ENCODE measurements around the gene NEK1.

Gene NEK1

DNA sequence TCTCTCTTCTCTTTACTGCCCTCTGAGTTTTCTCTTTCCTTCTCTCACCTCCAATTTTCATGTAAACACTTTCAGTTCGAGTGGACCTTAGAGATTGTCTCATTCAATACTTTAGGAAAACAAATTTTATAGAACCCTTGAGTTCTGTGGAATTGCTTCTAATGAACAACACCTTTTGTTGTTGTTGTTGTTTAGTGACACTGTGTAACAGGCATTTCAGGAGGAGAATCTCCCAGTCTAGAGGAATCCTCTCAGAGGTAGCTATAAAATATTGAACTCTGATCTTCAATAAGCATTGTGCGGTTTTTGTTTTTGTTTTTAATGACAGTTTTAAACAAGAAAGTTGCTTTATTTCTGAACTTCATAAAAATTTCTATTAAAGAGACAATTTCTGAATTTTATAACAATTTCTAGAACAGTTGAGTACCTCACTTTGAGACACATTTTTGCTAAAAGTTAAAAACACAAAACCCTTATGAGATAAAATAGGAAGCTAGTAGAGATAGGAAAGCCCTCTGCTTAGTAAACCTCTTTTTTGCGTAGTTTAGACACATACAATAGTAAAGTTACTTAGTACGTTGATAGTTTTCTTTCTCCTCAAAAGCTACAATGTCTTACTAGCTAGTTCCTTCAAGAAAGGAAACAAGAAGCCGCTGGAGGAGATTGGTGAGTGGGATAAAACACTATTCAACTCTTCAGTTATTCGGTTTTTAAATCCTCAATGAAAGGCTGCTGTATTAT is 46.8 kb upstream of the NEK1 start:
- TF ChIP-seq, protein P1, sequence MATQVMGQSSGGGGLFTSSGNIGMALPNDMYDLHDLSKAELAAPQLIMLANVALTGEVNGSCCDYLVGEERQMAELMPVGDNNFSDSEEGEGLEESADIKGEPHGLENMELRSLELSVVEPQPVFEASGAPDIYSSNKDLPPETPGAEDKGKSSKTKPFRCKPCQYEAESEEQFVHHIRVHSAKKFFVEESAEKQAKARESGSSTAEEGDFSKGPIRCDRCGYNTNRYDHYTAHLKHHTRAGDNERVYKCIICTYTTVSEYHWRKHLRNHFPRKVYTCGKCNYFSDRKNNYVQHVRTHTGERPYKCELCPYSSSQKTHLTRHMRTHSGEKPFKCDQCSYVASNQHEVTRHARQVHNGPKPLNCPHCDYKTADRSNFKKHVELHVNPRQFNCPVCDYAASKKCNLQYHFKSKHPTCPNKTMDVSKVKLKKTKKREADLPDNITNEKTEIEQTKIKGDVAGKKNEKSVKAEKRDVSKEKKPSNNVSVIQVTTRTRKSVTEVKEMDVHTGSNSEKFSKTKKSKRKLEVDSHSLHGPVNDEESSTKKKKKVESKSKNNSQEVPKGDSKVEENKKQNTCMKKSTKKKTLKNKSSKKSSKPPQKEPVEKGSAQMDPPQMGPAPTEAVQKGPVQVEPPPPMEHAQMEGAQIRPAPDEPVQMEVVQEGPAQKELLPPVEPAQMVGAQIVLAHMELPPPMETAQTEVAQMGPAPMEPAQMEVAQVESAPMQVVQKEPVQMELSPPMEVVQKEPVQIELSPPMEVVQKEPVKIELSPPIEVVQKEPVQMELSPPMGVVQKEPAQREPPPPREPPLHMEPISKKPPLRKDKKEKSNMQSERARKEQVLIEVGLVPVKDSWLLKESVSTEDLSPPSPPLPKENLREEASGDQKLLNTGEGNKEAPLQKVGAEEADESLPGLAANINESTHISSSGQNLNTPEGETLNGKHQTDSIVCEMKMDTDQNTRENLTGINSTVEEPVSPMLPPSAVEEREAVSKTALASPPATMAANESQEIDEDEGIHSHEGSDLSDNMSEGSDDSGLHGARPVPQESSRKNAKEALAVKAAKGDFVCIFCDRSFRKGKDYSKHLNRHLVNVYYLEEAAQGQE (IDR thresholded peaks at IDR 0.05; ENCODE audit: insufficient read depth in 1 of 2, low read depth in 2 of 2, low read length in 2 of 2): no peak
- no peak for TF ChIP-seq SIN3A (IDR thresholded peaks at IDR 0.05; ENCODE audit: borderline replicate concordance, insufficient read depth, low read length)
- no peak for TF ChIP-seq FOXP2 (optimal IDR thresholded peaks at IDR 0.05; ENCODE audit: borderline replicate concordance, extremely low read depth, extremely low read length, insufficient read depth)
- TF ChIP-seq TAF1 (IDR thresholded peaks at IDR 0.05; ENCODE audit: borderline replicate concordance, insufficient read depth, low read length): no peak
- TF ChIP-seq POLR2AphosphoS5 (IDR thresholded peaks at IDR 0.05; ENCODE audit: low read depth, low read length): no peak

DNA sequence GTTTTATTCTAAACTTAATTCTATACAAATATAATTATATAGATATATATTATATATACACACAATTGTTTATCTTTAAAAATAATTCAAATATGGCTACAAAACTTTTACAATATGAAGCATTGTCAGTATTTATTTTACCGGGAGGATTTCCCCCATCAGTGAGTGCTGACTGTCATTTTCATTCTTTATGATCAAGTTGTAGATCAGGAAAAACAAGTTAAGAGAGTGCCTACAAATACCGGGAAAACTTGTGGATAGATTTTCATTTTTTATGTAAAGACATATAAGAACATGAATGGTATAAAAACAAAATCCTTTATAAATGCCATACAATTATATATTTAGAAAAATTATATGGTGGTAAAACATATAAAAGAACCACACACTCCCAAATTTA is 45.8 kb upstream of the NEK1 start:
- TF ChIP-seq FOXP2 (optimal IDR thresholded peaks at IDR 0.05; ENCODE audit: borderline replicate concordance, extremely low read depth, extremely low read length, insufficient read depth) (no peak), SIN3A (IDR thresholded peaks at IDR 0.05; ENCODE audit: borderline replicate concordance, insufficient read depth, low read length) (no peak), POLR2AphosphoS5 (IDR thresholded peaks at IDR 0.05; ENCODE audit: low read depth, low read length) (no peak)
- TF ChIP-seq, protein P1 (IDR thresholded peaks at IDR 0.05; ENCODE audit: insufficient read depth in 1 of 2, low read depth in 2 of 2, low read length in 2 of 2): no peak

DNA sequence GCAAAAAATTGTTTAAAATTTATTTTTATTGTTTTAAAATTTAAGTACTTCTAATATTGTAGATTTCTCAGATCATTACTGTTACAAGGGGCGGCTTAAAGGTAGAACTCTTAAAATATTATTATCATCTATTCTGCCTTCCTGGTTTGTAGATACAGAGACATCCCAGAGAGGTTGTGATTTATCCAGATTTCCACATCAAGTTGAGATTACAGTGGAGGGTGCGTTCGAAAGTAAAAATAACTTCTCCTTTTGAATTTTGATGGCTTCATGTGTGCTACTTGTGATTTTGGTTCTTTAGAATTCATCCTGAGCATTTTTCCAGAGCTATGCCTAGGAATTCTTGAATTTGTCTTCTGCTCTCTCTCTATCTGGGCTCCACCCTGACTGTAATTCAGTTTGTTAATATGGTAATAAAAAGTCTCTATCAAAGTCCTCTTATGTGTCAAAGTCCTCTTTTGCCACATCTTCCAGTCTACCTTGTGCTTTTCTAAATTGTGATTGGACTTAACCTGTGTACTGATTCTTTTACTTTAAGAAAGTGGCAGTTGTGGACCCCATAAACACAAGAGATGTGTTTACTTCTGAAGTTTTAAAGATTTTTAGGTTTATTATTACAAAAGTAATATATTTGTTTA is 45.2 kb upstream of the NEK1 start:
- TF ChIP-seq, protein P1 (IDR thresholded peaks at IDR 0.05; ENCODE audit: insufficient read depth in 1 of 2, low read depth in 2 of 2, low read length in 2 of 2): no peak
- no peak for TF ChIP-seq FOXP2 (optimal IDR thresholded peaks at IDR 0.05; ENCODE audit: borderline replicate concordance, extremely low read depth, extremely low read length, insufficient read depth)
- no peak for TF ChIP-seq SIN3A (IDR thresholded peaks at IDR 0.05; ENCODE audit: borderline replicate concordance, insufficient read depth, low read length)
- TF ChIP-seq POLR2AphosphoS5 (IDR thresholded peaks at IDR 0.05; ENCODE audit: low read depth, low read length): no peak
- TF ChIP-seq TAF1 (IDR thresholded peaks at IDR 0.05; ENCODE audit: borderline replicate concordance, insufficient read depth, low read length): no peak

DNA sequence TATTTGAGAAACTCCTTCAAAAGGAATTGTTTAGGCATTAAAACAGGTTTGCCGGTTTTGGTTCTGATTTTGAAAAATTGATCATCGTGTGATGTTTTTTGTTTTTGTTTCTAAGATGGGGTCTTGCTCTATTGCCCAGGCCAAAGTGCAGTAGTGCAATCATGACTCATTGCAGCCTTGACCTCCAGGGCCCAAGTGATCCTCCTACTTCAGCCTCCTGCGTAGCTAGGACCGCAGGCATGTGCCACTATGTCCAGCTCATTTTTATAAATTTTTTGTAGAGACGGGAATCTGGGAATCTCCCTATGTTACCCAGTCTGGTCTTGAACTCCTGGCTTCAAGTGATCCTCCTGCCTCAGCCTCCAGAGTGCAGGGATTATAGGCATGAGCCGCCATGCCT is 43.0 kb upstream of the NEK1 start:
- TF ChIP-seq, protein P1 (IDR thresholded peaks at IDR 0.05; ENCODE audit: insufficient read depth in 1 of 2, low read depth in 2 of 2, low read length in 2 of 2): no peak
- no peak for TF ChIP-seq SIN3A (IDR thresholded peaks at IDR 0.05; ENCODE audit: borderline replicate concordance, insufficient read depth, low read length)
- TF ChIP-seq POLR2AphosphoS5 (IDR thresholded peaks at IDR 0.05; ENCODE audit: low read depth, low read length): no peak
- no peak for TF ChIP-seq FOXP2 (optimal IDR thresholded peaks at IDR 0.05; ENCODE audit: borderline replicate concordance, extremely low read depth, extremely low read length, insufficient read depth)
- no peak for TF ChIP-seq TAF1 (IDR thresholded peaks at IDR 0.05; ENCODE audit: borderline replicate concordance, insufficient read depth, low read length)

Data from PFSK-1 (cell line).